ENCODE data around the gene ARHGAP10. TPM values are rescaled to one million over a fixed set of nuclear protein-coding genes. Genes with fewer than 3 reads are reported as not detected.

Gene ARHGAP10
- total RNA-seq, 2 experiments from 2014 or later: 5.8 to 6.1 TPM

GRCh38 chr4:147717878-147718277 lies 14.0 kb upstream of the ARHGAP10 start:
- H3K4me3 Mint-ChIP-seq: no peak overlapping the region
- no peak overlapping the region for H3K27ac Mint-ChIP-seq
- H3K4me1 Mint-ChIP-seq: peaks cover 4% of the 10 kb centered on the region
- peaks cover 10% of the 10 kb centered on the region for H3K27me3 Mint-ChIP-seq
- DNase-seq: no peak
- H3K36me3 Mint-ChIP-seq: no peaks in the 10 kb centered on the region
- no peaks in the 10 kb centered on the region for H3K9me3 Mint-ChIP-seq

DNA sequence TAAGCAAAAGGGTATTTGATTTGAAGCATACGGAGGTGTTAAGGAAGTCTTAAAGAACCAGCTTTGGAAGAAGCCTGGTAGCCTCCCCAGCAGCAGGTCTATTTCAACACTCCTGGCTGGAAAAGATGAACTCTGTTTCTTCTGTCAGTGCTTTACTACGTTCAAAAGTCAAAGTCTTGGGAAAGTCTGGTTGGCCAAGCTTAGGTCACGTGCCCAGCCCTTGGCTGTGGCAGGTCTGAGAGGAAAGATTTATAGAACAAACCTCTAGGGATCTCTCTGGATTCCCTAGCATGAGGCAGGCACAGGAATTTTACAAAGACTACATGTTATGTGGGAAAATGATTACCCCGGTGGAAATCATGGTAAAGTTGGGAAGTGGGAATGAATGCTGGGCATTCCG lies 8.6 kb upstream of the ARHGAP10 start:
- Mint-ChIP-seq H3K36me3 (no peaks in the 10 kb centered on the region), H3K4me1 (no peaks in the 10 kb centered on the region), H3K4me3 (no peak overlapping the region), H3K27ac (no peak overlapping the region), H3K27me3 (peaks cover 2% of the 10 kb centered on the region), H3K9me3 (no peaks in the 10 kb centered on the region)
- no peak for DNase-seq

- no peak overlapping the region for H3K27ac Mint-ChIP-seq
- no peak overlapping the region for H3K4me3 Mint-ChIP-seq
- no peaks in the 10 kb centered on the region for H3K9me3 Mint-ChIP-seq
- no peak for DNase-seq
- no peaks in the 10 kb centered on the region for H3K36me3 Mint-ChIP-seq
- no peaks in the 10 kb centered on the region for H3K4me1 Mint-ChIP-seq
- no peaks in the 10 kb centered on the region for H3K27me3 Mint-ChIP-seq
Observed at GRCh38 chr4:147724468-147725201, 7.3 kb upstream of the ARHGAP10 start.

- no peaks in the 10 kb centered on the region for H3K36me3 Mint-ChIP-seq
- DNase-seq: no peak
- H3K4me1 Mint-ChIP-seq: no peaks in the 10 kb centered on the region
- H3K9me3 Mint-ChIP-seq: no peaks in the 10 kb centered on the region
- no peak overlapping the region for H3K27ac Mint-ChIP-seq
- H3K27me3 Mint-ChIP-seq: no peaks in the 10 kb centered on the region
- no peak overlapping the region for H3K4me3 Mint-ChIP-seq
Observed at GRCh38 chr4:147725673-147726072, 6.2 kb upstream of the ARHGAP10 start.

- DNase-seq: no peak
- H3K36me3 Mint-ChIP-seq: no peaks in the 10 kb centered on the region
- H3K27ac Mint-ChIP-seq: no peak overlapping the region
- peaks cover 7% of the 10 kb centered on the region for H3K4me1 Mint-ChIP-seq
- H3K9me3 Mint-ChIP-seq: no peaks in the 10 kb centered on the region
- no peaks in the 10 kb centered on the region for H3K27me3 Mint-ChIP-seq
- no peak overlapping the region for H3K4me3 Mint-ChIP-seq
Observed at GRCh38 chr4:147727476-147728028, 4.3 kb upstream of the ARHGAP10 start.

GRCh38 chr4:147730333-147730732 lies 1.6 kb upstream of the ARHGAP10 start:
- peaks cover 24% of the 10 kb centered on the region for H3K4me1 Mint-ChIP-seq
- no peak overlapping the region for H3K27ac Mint-ChIP-seq

GRCh38 chr4:147732518-147733235 lies 789 bp downstream of the ARHGAP10 start:
- H3K4me1 Mint-ChIP-seq: peaks cover 37% of the 10 kb centered on the region
- H3K27ac Mint-ChIP-seq: peak overlapping the region; percentile 69
- DNase-seq: peak; percentile 38
- peaks cover 4% of the 10 kb centered on the region for H3K27me3 Mint-ChIP-seq
- no peaks in the 10 kb centered on the region for H3K9me3 Mint-ChIP-seq
- H3K4me3 Mint-ChIP-seq: peak overlapping the region; percentile 91
- H3K36me3 Mint-ChIP-seq: no peaks in the 10 kb centered on the region

More at GRCh38 chr4:147730333-147730732, 1.6 kb upstream of the ARHGAP10 start:
- Mint-ChIP-seq H3K9me3 (no peaks in the 10 kb centered on the region), H3K36me3 (no peaks in the 10 kb centered on the region), H3K4me3 (no peak overlapping the region), H3K27me3 (peaks cover 4% of the 10 kb centered on the region)
- no peak for DNase-seq

GRCh38 chr4:147733716-147734344 lies 1.9 kb downstream of the ARHGAP10 start:
- H3K4me3 Mint-ChIP-seq: peak overlapping the region; percentile 91
- no peaks in the 10 kb centered on the region for H3K9me3 Mint-ChIP-seq
- peaks cover 37% of the 10 kb centered on the region for H3K4me1 Mint-ChIP-seq

DNA sequence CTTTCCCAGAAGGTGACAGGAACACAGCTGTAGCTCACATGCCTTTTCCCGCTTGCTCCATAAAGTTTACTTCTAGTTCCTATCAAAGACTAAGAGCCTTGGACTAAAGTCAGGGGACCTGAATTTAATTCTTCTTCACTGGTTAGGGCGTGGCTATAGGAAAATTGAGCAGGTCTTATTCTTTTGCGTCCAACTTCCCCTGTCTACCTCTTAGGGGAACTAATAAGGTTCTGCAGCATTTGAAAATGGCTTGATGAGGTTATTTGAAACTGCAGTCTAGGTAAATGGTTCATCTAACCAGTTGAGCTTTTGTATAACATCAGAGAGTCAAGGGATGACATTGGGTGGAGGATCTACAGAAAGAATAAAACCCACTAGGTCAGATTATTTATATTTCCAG lies 2.6 kb downstream of the ARHGAP10 start:
- no peaks in the 10 kb centered on the region for H3K36me3 Mint-ChIP-seq
- DNase-seq: no peak
- peaks cover 4% of the 10 kb centered on the region for H3K27me3 Mint-ChIP-seq
- H3K4me1 Mint-ChIP-seq: peaks cover 37% of the 10 kb centered on the region
- H3K9me3 Mint-ChIP-seq: no peaks in the 10 kb centered on the region
- H3K4me3 Mint-ChIP-seq: no peak overlapping the region
- no peak overlapping the region for H3K27ac Mint-ChIP-seq

More at GRCh38 chr4:147733716-147734344, 1.9 kb downstream of the ARHGAP10 start:
- Mint-ChIP-seq H3K27ac (no peak overlapping the region), H3K27me3 (peaks cover 4% of the 10 kb centered on the region), H3K36me3 (no peaks in the 10 kb centered on the region)
- DNase-seq: no peak

- Mint-ChIP-seq H3K9me3 (no peaks in the 10 kb centered on the region), H3K4me3 (no peak overlapping the region), H3K27me3 (peaks cover 4% of the 10 kb centered on the region), H3K36me3 (no peaks in the 10 kb centered on the region), H3K27ac (no peak overlapping the region), H3K4me1 (peaks cover 37% of the 10 kb centered on the region)
- DNase-seq: no peak
Observed at GRCh38 chr4:147735413-147736301, 3.8 kb downstream of the ARHGAP10 start.

- Mint-ChIP-seq H3K4me3 (no peak overlapping the region), H3K4me1 (peaks cover 31% of the 10 kb centered on the region), H3K27ac (no peak overlapping the region), H3K27me3 (peaks cover 4% of the 10 kb centered on the region), H3K9me3 (no peaks in the 10 kb centered on the region), H3K36me3 (no peaks in the 10 kb centered on the region)
- DNase-seq: no peak
Observed at GRCh38 chr4:147736458-147736857, 4.6 kb downstream of the ARHGAP10 start.

DNA sequence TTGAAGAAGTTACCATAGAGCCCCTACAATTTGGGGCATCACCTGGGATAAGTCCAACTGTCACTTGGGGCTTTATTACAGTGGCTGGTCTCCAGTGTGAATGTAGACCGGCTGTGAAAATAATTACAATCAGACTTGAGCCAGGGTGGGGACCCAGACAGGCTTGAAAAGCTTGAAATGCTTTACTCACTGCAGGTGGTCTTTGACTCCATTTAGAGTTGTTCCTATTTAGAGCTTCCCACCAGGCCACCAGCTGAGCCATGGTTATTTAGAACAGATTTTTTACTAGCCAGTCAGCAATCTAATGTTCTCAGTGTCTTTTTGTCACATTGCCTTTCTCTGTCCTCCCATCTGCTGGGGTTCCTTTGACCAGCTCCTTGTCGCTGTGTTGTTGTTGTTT lies 5.7 kb downstream of the ARHGAP10 start:
- Mint-ChIP-seq H3K4me1 (peaks cover 34% of the 10 kb centered on the region), H3K4me3 (no peak overlapping the region), H3K27me3 (peaks cover 4% of the 10 kb centered on the region), H3K27ac (no peak overlapping the region), H3K36me3 (peaks cover 2% of the 10 kb centered on the region), H3K9me3 (no peaks in the 10 kb centered on the region)
- DNase-seq: no peak

GRCh38 chr4:147739239-147739823 lies 7.4 kb downstream of the ARHGAP10 start:
- Mint-ChIP-seq H3K9me3 (no peaks in the 10 kb centered on the region), H3K27ac (no peak overlapping the region), H3K4me1 (peaks cover 20% of the 10 kb centered on the region), H3K4me3 (no peak overlapping the region), H3K36me3 (peaks cover 2% of the 10 kb centered on the region), H3K27me3 (no peaks in the 10 kb centered on the region)
- DNase-seq: no peak

- Mint-ChIP-seq H3K4me3 (no peak overlapping the region), H3K9me3 (no peaks in the 10 kb centered on the region), H3K4me1 (peaks cover 19% of the 10 kb centered on the region), H3K27me3 (no peaks in the 10 kb centered on the region), H3K27ac (no peak overlapping the region), H3K36me3 (peaks cover 2% of the 10 kb centered on the region)
- DNase-seq: no peak
Observed at GRCh38 chr4:147740176-147740575, 8.3 kb downstream of the ARHGAP10 start.

All from activated naive CD8-positive, alpha-beta T cell treated with anti-CD3 and anti-CD28 coated beads for 36 hours (primary cell).